HG02884 (cell line): Measurements from ENCODE around the gene PTPRG.

Source experiments
- ATAC-seq: cut with Tn5 transposase; IDR thresholded peaks from one replicate; pipeline ENCODE4 v1.9.1; 2021; ENCODE audit warnings: mild to moderate bottlenecking, moderate library complexity; ENCODE audit not compliant: unreplicated experiment

Gene PTPRG

DNA sequence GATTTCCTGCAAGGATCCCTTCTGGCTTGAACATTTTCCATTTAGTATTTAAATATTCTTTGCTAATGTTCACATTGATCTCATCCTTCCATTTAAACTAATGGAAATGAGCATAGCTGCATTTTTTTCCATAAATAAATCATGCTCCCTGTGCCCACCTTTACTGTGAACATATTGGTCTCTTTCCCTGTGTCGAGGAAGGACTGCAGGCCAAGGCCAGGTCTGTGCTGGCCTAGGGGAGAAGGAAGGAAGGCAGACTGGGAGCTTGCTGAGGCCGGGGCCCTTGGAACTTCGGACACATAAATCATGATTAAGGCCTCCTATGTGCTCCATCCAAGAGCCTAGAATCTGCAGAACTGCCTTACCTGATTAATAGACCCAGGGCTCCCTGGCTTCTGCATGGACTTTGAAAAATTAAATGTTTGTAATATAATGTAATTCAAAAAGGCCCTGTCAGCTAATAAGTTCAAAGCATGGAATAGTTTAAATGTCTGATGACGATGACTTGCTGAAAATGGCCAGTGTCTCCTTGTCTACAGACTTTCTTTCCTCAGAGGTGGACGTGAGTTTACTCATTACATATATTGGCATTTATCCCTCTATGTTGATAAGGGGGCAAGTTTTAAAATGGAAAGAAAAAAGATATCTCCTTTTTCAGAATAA lies 636.1 kb downstream of the PTPRG start:
- ATAC-seq: no peak

DNA sequence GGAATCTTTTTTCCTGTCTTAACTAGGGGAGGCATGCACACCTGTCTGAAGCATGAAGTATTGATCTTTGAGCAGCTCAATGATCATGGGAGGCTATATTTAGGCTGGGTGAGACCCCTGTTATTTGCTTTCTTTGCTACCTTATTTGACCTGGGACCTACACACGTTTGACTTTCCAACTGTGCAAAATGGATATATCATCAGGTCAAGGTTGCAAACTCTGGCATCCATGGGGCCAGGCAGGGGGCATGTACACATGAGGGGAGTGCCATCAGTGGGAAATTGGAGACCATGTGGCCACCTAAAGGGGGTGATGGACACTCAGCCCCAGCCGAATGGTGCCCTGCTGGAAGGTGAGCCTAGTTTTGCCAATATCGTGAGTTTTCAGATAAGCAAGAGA lies 637.8 kb downstream of the PTPRG start:
- ATAC-seq: no peak

DNA sequence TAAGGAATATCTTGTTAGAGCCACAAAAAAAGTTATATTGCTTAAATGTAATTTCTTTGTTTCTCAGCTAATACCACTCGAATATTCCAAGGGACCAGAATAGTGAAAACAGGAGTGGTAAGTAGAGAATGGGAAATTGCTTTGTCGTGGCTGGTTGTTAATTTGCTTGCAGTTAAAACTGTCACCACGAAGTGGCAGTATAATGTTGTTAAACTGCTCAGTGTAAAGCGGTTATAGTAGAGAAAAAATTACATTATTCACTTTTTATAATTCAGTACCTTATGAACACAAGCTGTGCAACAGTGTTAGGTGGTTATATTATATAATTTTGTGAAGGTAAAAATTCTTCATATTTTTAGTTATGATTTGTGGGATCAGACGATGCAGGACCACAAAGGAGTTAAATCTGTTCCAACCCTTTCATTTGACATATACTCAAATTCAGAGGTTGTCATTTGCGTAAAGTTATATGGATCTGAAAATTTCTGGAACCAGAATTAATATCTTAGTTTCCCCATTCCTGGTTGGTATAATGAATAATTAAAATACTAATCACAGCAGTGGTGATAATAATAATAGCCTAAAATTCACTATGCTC lies 640.2 kb downstream of the PTPRG start:
- peak; percentile 50 for ATAC-seq

DNA sequence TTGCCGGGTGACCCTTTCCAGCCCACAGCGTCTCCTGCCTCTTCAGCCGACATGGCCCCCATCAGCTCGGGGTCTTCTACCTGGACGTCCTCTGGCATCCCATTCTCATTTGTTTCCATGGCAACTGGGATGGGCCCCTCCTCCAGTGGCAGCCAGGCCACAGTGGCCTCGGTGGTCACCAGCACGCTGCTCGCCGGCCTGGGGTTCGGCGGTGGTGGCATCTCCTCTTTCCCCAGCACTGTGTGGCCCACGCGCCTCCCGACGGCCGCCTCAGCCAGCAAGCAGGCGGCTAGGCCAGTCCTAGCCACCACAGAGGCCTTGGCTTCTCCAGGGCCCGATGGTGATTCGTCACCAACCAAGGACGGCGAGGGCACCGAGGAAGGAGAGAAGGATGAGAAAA lies 641.8 kb downstream of the PTPRG start:
- ATAC-seq: no peak

DNA sequence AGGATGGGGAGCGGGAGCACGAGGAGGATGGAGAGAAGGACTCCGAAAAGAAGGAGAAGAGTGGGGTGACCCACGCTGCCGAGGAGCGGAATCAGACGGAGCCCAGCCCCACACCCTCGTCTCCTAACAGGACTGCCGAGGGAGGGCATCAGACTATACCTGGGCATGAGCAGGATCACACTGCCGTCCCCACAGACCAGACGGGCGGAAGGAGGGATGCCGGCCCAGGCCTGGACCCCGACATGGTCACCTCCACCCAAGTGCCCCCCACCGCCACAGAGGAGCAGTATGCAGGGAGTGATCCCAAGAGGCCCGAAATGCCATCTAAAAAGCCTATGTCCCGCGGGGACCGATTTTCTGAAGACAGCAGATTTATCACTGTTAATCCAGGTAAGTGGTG lies 642.2 kb downstream of the PTPRG start:
- ATAC-seq: no peak

DNA sequence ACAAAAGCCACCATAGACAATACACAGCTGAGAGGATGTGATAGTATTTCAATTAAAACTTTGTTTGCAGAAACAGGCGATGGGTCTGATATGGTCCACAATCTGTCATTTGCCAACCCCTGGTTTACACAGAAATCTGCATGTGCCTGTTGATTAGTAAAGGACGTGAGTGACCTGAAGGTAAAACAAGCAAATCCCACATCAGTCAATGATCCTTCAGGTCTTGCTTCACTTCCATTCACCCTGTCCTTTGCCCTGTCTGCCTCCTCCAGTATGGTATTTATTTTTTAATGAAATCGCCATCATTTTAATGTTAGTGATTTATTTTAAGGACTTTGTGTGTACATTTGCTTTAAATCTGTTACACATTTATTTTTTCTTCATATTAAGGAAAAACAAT lies 645.8 kb downstream of the PTPRG start:
- no peak for ATAC-seq

DNA sequence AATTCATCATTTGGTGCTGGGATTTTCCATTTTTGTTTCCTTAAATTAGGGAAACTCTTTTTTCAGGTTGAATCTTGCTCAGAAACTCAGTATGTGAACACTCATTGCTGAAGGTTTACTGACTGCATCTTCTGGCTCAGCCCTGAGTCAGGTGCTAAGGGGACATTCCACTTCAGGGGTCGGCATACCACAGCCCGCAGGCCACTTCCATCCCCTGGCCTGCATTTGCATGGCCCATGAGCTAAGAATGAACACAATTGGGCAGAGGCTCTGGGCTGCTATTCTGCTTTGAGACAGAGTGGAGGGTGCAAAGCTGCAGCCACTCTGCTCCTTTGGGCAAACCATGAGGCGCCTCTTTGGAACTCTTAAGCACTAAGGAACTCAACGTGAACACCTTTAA lies 647.0 kb downstream of the PTPRG start:
- ATAC-seq: no peak

DNA sequence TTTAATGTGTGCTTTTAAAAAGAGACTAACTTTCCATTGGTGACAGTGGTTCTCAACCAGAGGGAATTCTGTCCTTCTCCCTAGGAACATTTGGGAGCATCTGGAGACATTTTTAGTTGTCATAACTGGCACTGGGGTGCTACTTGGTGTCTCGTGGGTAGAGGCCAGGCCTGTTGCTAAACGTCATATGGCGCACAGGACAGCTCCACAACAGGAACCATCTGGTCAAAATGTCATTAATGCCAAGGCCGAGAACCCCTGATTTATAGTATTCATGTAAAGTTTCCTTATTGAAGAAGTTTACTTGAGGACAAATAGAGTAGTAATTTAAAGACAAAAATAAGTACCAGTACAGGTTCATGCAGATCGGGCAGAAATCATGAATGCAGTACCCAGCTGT lies 647.7 kb downstream of the PTPRG start:
- no peak for ATAC-seq

DNA sequence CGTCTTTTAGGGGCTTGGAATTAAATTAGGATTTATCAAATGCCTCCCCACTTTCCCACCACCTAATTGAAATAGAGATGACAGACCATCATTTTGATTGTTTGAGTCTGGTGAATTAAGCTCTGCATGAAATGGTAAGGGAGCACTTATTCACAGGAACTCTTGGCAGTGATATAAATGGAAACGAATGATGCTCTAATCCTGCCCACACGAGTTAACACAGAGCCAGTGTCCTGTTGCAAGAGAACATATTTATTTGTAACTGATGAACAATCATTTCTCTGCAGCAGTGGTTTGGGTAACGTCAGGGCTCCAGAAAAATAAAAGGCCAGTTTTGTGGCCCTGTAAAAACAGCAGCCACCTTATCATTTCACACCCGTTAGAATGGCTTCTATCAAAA lies 648.6 kb downstream of the PTPRG start:
- no peak for ATAC-seq

DNA sequence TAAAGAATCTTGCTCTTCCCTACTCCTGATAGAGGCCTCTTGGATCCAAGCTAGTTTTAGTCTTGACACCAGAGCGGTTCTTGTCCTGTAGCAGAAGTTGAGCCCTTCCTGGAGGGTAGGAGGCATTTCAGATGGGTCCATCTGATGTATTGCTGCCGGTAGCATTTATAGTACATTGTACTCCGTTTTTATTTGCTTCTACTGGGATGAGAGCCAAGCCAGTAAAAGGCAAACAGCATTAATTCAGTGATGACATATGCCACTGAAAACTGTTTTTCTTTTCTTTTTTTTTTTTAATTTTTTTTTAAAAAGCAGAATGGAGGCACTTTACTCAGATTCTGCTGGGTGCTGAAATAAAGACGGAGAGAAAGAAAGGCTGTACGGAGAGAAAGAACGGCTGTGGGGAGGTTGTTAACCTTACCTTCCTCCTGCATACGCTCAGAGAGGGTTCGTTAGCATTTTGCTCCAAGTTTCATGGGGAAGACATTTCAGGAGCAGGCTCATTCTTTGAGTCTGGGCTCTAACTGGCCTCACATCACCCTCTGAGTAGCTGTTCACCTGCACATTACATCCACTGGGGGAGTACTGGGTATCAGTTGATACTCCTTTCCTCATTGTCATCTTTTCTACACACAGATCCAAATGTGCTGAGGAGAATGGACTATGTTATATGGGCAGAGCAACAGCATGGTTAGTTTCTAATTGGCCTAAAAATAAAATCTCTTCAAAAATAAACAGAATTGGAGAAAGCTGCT lies 650.5 kb downstream of the PTPRG start:
- no peak for ATAC-seq

DNA sequence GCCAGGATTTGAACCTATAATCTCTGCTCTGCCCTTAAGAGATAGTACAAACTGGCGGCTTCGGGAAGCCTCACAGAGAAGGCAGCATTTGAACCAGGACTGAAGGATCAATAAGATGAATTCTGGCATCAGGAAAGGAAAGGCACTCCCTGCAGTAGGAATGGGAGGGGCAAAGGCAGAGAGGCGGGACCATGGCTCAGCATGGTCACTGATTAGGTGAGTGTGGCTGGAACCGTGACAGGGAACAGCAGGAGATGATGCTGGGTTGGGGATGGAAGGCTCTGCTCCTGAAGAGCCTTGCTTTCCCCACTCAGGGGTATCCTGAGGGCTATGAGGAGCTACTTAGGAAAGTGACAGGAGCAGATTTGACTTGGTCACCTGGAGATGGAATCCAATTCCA lies 653.5 kb downstream of the PTPRG start:
- ATAC-seq: no peak

DNA sequence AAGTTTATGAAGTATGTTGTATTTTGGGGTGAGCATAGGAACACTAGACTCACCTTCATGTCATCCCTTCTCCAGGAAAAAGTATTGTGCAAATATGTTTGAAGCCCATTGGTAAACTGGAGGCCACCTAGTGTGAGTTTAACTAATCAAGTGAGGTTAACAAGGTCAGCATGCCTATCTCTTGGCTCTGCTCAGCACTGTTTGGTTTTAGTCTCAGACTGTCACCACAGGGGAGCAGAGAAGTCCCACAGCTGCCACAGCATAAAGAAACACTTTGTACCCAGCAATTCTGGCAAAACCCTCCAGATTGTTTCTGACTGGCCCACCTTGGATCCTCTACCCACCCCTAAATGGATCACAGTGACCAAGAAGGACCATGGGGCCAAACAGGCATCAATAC lies 659.2 kb downstream of the PTPRG start:
- ATAC-seq: no peak

DNA sequence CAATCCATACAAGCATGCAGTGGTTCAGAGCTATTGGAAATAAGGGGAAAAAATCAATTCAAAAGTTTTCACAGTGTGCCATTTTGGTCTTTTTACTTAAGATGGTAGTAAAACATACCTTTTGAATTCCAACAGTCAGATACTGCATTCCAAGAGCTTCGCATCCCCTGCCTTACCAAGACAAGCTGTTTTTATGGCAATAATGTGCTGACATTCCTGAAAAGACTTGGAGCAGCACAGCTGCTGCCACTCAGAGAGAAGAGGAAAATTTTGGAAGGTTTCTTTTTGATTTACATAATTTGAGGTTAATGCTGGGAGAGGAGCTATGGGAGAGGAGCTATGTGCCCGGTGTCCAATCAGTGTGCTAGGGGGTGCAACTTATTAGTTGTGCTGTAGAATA lies 663.7 kb downstream of the PTPRG start:
- no peak for ATAC-seq

DNA sequence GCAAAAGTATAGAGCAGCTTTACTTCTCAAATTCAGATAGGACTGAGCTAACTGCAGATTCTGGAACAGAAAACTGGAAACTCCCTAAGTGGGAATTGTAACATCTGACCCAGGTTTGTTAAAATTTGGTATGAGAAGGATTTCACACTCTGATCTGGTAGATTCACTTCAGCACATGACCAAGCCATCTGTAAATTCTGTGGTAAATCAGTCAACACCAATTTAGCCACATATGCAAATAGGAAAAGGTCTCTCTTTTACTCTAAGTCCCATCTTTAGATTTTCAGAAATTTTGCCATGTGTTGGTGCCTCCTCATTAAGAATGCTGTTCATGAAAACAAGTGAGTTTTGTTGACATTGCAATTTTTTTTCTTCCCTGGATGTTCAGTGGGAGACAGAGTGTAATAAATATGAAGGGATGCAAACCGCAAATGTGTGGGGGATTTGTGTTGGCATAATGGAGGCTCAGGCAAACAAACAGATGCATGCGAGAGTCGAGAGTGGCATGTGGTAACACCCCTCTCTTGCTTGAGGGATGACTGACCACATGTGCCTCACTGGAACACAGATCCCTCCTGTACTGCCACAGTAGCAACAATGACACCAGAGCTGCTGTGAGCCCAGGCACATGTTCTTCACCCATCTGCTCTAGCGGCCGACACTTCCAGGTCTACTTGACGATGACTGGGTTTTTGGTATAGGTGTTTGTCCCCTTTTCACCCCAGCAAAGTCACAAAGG lies 665.4 kb downstream of the PTPRG start:
- ATAC-seq: no peak

DNA sequence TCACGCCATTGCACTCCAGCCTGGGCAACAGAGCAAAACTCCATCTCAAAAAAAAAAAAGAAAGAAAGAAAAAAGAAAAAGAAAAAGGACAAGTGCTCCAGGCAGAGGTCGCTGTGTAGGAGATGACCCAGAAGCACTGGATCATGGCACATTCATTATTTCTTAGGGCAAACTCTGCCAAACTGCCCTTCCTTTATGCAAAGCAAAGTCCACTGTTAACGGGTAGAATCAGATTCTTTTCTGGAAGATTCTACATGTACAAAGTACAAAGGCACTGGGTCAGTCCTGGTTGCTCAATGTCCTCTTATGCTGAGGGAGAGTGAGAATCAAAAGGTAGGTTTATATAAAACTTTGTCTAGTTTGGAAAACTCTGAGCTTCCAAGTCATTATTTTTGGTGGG lies 667.1 kb downstream of the PTPRG start:
- no peak for ATAC-seq

DNA sequence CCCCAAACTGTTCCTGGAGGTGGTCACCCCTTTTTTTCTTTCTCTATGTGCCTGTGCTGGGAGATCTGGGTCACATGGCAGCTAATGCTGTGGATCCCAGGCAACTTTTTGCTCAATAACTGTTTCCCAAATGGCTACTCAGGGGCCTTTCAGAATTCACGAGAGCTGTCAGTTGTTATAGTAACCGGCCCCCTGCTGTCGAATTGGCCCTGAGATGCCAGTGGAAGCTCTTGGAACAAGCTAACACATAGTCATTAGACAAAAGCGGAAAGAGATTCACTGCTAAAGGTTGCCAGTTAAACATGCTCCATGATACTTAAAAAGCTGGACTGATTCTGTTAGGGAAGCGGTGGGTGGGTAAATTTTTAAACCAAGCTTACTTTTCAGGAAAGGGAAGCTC lies 667.8 kb downstream of the PTPRG start:
- ATAC-seq: no peak

DNA sequence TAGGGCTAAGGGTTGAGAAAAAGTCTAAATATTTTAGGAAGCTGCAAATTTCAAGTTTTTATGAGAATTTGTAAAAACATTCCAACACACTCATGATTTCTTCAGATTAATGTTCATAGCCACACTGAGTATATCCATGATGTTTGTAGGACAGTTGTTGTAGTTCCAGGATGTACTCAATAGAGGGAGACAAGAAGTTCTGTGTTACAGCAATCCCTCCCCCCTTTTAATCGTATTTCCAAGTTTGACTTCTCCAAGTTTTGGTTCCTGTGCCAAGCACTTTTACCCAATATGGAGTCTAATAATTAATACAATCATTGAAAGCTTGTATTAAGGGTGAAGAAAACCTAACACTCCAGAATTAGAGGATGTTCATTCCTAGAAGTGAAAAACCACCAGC lies 668.5 kb downstream of the PTPRG start:
- no peak for ATAC-seq

DNA sequence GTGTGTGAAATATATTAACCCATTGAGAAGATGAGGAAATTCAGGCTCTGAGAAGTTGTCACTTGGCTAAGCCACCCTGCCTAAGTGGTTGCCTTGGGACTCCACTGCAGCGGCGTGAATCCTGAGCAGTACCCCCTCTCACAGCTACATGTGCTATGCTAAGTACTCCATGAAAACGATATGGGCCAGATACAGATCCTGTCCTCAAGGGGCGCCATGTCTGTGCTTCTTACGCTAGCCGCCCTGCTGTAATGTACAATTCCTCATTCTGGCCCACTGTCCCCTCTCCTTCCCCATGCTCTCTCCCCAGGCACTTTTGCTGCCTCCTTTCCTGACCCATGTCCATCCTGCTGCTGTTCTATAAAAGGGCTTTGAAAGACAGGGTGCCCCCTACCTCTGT lies 671.7 kb downstream of the PTPRG start:
- no peak for ATAC-seq

DNA sequence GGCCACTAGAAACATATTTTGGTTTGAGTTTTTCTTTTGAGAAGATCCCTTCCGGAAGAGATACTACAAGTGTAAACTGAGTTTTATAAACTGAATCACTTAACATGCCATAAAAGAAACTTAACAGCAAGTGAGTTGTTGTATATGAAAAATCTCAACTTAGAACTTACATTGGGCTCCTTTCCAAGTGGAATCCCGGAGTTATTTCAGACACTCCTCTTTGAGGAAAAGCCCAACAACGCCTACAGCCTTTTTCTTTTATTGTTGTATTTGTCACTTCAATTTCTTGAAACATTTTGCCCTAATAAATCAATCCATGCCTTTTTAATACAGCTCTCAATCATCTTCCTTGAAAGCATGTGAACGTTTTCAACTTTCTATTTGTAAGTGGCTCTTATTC lies 674.6 kb downstream of the PTPRG start:
- no peak for ATAC-seq

DNA sequence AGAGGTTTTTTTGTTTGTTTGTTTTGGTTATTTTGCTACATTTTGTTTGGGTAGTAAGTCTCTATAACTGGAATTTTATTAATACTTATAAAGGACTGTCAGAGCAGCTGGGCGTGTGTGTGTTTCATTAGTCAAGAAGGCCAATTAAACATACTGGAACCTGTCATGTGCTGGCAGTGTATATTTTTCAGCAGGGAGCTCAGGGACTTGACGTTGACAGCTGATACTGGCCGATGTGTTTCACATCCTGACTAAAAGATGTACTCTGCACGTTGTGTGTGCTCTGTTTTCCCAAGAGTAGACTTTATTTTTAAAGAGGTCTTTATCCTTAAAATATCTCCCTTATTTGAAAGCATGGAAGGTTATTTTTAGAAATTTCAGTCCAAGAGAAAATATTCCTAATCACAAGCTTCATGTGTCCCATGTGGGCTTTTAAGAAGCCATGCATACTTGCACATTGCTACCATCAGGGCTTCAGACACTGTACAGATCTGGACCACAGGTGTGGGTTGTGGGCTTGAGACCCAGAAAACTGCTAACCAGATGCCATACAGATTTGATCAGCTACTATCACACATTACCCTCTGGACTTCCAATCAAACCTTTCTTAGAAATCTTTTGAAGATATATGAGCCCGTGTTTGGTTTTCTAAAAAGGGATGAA lies 676.0 kb downstream of the PTPRG start:
- no peak for ATAC-seq

DNA sequence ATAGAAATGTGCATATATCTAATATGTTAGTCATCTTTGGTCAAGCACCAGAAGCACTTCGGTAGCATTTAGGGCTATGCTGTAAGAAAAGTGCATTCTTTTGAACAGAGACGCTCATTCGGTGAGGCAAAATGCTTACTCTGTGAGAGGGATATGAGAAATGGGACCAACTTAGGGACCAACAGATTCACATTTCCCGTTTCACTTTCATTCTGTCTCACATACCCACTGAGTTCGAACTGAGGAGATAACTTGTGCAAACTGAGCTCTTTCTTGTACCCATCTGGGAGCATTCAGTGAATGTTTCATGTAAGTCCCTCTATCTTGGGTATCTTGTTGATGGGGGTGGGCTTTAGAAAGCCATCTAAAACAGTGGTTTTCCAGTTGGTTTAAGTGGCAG lies 676.6 kb downstream of the PTPRG start:
- peak; percentile 73 for ATAC-seq
